ACC112 (cell line): ENCODE results near the gene VCX.
"Not testable (repeated sequence)": the region's sequence is repeated elsewhere in the genome, so short reads cannot be mapped to it uniquely, and the experiment has no call there.

ENCODE experiments used
- H2AFZ ChIP-seq: fragments of 200-600 bp; sonication (generic); one replicate; pipeline ENCODE4 v1.6.0; 2017; ENCODE audit warnings: antibody characterized with exemption, low read length; ENCODE audit not compliant: unreplicated experiment
- H3K27ac ChIP-seq: fragments of 200-600 bp; sonication (generic); 2 replicates; pipeline ENCODE4 v1.5.1; 2014; ENCODE audit warnings: low read depth, mild to moderate bottlenecking, antibody characterized with exemption, low read length, moderate library complexity
- H3K27me3 ChIP-seq: fragments of 200-600 bp; sonication (generic); 2 replicates; pipeline ENCODE4 v1.6.1; 2014; ENCODE audit warnings: mild to moderate bottlenecking, antibody characterized with exemption, low read length, moderate library complexity, mixed read lengths; ENCODE audit not compliant: insufficient read depth
- H3K36me3 ChIP-seq: fragments of 200-600 bp; sonication (generic); 2 replicates; pipeline ENCODE4 v1.6.1; 2016; ENCODE audit warnings: mild to moderate bottlenecking, antibody characterized with exemption, low read length, moderate library complexity, mixed read lengths; ENCODE audit not compliant: insufficient read depth
- H3K4me1 ChIP-seq: fragments of 200-600 bp; sonication (generic); one replicate; pipeline ENCODE4 v1.6.1; 2016; ENCODE audit warnings: low read length, mixed read lengths; ENCODE audit not compliant: insufficient read depth, unreplicated experiment, control insufficient read depth
- H3K4me3 ChIP-seq: fragments of 200-600 bp; sonication (generic); 2 replicates; pipeline ENCODE4 v1.5.1; 2014; ENCODE audit warnings: mild to moderate bottlenecking, low read depth, low read length
- H3K79me2 ChIP-seq: fragments of 200-600 bp; sonication (generic); one replicate; pipeline ENCODE4 v1.6.0; 2016; ENCODE audit warnings: low read length; ENCODE audit not compliant: control insufficient read depth, unreplicated experiment, insufficient read depth

The VCX gene

DNA sequence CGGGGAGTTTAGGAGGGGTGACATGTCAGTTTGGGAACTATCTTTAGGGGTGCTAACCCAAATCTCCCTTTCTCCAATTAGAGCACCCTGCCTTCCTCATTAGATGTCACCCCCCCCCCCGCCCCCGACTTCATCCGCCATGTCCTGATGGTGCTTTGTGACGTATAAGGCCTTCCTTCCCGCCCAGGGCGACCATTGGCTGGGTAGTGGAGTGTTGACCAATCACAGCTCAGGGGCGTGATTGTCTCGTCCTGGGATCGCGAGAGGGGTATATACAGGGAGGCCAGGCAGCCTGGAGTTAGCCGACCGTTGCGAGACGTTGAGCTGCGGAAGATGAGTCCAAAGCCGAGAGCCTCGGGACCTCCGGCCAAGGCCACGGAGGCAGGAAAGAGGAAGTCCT, at the start of gene VCX:
Gene VCX (plus strand): TSS at position 301 of the 400 bp plus-strand sequence. CDS start 33 bp downstream, at position 334.
- H3K36me3 ChIP-seq, H3K27me3 ChIP-seq, H3K79me2 ChIP-seq, H3K4me1 ChIP-seq, H3K27ac ChIP-seq, H2AFZ ChIP-seq, H3K4me3 ChIP-seq: not testable (repeated sequence)

DNA sequence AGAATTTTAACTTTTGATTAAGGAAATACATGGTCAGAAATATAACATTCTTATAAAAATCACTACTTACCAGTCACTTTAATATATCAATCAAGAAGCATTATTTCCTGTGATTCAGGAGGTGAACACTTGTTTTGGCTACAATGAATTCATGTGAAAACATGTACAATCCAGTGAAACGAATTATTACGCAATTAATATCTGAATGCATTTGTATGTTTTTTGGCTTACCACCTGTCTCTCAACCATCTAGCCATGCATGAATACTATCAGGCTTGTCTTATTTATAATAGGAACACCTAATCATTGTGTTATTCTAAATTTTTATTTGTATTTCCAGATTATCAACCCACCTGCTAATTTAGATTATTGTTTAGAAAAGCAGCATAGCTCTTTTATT, 44.6 kb upstream of the VCX start:
- no peak overlapping the region for H3K4me3 ChIP-seq
- no peak overlapping the region for H3K27ac ChIP-seq
- H3K36me3 ChIP-seq: no peaks in the 10 kb centered on the region
- H3K4me1 ChIP-seq: no peaks in the 10 kb centered on the region
- no peak overlapping the region for H2AFZ ChIP-seq
- no peaks in the 10 kb centered on the region for H3K27me3 ChIP-seq
- no peaks in the 10 kb centered on the region for H3K79me2 ChIP-seq

DNA sequence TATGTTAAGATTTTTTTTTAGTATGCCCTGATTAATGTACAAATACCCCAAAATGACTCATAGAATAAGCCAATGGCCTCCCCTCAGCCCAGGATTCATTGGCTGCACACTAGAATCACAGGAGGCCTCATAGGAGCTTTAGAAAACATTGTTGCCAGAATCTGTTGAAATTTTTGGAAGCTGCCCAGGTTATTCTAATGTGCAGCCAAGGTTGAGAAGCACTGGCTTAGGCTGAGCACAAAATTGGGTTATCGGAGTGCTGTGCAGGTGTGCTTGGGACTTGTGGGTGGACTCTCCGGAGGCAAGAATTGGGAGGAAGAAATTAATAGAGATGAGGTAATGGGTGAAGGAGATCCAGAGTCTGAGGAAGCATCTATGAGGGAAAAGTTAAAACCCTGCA, 41.3 kb upstream of the VCX start:
- Histone ChIP-seq H3K4me1 (no peaks in the 10 kb centered on the region), H2AFZ (no peak overlapping the region), H3K27ac (no peak overlapping the region), H3K27me3 (no peaks in the 10 kb centered on the region), H3K36me3 (no peaks in the 10 kb centered on the region), H3K4me3 (no peak overlapping the region), H3K79me2 (no peaks in the 10 kb centered on the region)

DNA sequence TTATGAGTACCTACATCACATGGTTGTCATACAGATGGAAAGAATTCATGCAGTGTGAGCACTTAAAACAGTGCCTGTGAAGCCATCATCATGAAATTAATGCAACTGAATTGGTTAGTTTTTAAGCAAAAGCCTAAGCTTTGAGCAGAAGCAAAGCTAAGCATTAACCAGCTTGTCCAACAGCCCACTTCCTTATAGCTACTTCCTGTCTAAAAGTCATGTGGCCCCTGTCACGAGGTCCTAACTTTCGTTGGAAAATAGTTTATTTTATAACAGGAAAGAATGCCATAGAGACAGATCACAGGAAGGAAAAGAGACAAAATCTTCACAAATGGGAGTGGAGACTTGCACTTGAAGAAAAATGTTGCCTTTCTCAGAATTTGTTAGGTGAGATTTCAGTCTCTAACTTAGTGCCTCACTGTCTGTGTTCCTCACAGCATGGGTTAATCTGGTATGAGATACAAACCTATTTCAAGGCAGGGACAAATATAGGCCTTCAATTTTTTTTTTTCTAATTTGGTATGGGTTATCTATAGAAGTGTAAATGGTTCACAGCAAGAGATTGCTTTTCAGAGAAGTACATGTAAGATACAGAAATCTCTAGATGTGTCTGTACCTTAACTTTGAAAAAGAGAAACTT, 27.7 kb upstream of the VCX start:
- Histone ChIP-seq H3K79me2 (no peaks in the 10 kb centered on the region), H3K4me3 (no peak overlapping the region), H3K27me3 (no peaks in the 10 kb centered on the region), H3K36me3 (no peaks in the 10 kb centered on the region), H2AFZ (no peak overlapping the region), H3K27ac (no peak overlapping the region), H3K4me1 (no peaks in the 10 kb centered on the region)

DNA sequence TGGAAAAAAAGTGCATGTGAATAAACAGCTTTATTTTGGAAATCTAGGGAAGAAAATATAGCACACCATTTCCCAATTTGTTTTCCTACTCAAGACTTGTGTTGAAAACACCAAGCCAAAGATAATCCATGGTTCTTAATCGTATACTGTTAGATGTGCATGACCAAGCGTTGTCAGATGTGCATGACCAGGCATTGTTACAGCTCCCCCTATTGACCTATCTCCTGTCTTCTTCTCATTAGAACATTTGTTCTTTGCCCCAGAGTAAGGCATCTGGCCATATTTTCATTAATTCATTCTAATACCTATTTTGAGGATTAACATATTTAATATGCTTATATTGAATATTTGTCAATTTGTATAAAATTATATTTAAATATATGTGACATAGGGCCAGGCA, 14.4 kb upstream of the VCX start:
- H3K36me3 ChIP-seq: no peaks in the 10 kb centered on the region
- H3K27ac ChIP-seq: no peak overlapping the region
- no peaks in the 10 kb centered on the region for H3K79me2 ChIP-seq
- H3K27me3 ChIP-seq: no peaks in the 10 kb centered on the region
- H2AFZ ChIP-seq: no peak overlapping the region
- H3K4me1 ChIP-seq: no peaks in the 10 kb centered on the region
- no peak overlapping the region for H3K4me3 ChIP-seq

DNA sequence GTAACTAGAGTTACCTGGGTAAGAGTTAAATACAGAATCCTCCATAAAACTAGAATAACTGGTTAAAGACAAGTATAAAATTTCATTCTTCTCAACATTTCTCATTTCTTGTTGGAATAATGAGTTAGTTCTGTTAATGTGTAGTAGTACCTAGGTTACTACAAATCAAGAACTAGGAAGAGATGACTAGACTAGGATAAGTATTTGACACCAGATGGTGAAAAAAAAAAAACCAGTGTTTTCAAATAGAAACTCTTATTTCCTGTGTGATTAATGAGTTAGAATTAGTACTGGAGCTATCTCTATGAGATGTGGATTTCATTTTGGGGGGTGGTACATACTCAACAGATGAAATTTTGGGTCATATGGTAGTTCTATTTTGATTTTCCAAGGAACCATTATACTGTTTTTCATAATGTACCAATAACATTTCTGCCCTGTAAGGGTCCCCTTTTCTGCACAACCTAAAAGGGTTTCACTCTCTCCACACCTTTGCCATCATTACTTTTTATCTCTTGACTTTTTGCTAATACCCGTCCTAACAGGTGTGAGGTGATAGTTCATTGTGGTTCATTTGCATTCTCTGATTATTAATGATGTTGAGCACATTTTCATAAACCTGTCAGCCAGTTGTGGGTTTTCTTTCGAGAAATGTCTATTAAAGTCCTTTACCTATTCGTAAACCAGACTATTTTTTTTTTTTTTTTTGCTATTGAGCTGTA, 1.7 kb upstream of the VCX start:
- no peaks in the 10 kb centered on the region for H3K36me3 ChIP-seq
- H3K4me3 ChIP-seq: no peak overlapping the region
- H2AFZ ChIP-seq: no peak overlapping the region
- H3K4me1 ChIP-seq: no peaks in the 10 kb centered on the region
- H3K27ac ChIP-seq: no peak overlapping the region
- no peaks in the 10 kb centered on the region for H3K79me2 ChIP-seq
- H3K27me3 ChIP-seq: no peaks in the 10 kb centered on the region

DNA sequence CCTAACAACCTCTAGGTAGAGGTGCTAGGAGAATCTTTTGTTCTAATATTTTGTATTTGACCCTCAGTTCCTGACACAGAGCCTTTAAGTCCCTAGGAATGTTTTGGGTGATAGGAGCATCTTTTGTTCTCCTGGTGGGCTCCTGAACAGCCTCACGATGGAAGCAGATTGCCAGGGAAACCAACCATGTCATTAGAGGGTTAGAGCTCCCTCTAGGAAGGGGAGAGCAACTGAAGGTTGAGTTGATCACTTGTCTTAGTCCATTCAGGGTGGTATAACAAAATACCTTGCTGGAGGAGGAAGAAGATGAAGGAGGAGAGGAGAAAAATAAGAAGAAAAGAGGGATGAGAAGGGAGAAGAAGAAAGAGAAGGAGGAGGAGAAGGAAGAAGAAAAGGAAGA, 9.2 kb downstream of the VCX start:
- Histone ChIP-seq H3K79me2 (no peaks in the 10 kb centered on the region), H3K4me1 (no peaks in the 10 kb centered on the region), H3K36me3 (no peaks in the 10 kb centered on the region), H3K27me3 (no peaks in the 10 kb centered on the region), H3K4me3 (no peak overlapping the region), H3K27ac (no peak overlapping the region), H2AFZ (no peak overlapping the region)

DNA sequence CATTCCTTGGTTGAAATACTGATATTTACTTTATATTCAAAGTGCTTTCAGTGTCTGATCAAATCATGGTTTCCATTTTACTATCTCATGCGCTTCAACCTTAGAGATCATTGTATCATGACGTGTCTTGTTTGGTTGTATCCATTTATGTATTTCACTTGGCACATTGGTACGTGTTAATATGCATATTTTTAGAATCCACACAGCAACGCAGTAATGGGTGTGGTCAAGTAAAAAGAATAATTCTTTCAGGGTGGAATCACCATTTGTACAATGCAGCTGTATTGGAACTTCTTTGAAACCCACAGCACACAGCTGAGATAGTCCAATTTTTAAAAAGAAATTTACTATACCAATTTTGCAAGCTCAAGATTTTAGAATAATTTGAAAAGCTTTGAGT, 29.1 kb downstream of the VCX start:
- no peaks in the 10 kb centered on the region for H3K79me2 ChIP-seq
- H2AFZ ChIP-seq: no peak overlapping the region
- no peaks in the 10 kb centered on the region for H3K36me3 ChIP-seq
- no peak overlapping the region for H3K4me3 ChIP-seq
- no peak overlapping the region for H3K27ac ChIP-seq
- no peaks in the 10 kb centered on the region for H3K27me3 ChIP-seq
- H3K4me1 ChIP-seq: no peaks in the 10 kb centered on the region

DNA sequence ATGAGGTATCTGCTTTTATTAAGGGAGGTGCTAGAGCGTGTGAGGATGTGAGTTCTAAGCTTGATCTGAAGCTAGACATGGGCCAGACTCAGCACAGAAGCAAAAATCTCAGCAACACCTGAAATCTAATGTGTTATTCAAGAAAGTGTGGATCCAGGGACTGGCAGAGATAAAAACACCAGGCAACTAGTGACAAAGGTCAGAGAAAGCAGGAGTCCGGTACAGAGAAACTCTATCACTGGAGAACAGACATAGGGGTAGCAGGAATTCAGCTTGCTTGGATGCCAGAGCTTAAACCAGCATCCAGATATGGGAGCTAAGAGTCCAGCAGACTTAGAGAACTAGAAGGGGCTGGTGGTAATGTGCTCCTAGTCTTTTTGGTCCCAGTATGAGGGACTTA, 34.0 kb downstream of the VCX start:
- H3K36me3 ChIP-seq: no peaks in the 10 kb centered on the region
- no peak overlapping the region for H3K4me3 ChIP-seq
- H3K27me3 ChIP-seq: no peaks in the 10 kb centered on the region
- no peaks in the 10 kb centered on the region for H3K79me2 ChIP-seq
- H3K4me1 ChIP-seq: no peaks in the 10 kb centered on the region
- no peak overlapping the region for H2AFZ ChIP-seq
- H3K27ac ChIP-seq: no peak overlapping the region

DNA sequence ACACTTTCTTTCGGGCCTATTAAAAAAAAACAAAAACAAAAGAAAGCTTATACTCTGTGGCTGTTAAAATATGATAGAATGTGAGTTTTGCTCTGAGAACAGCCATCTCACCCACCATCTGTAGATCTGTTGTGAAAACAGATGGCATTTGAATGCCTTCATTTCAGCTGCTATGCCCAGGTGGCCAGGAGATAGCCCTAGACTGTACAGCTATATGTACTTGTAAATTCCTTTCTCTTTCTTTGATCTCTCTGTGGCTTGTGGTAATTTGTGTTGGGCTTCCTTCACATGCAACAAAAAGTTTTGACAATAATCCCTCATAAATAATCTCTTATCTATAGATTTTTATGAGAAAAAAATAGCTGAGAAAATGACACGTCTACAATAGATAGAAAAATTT, 46.2 kb downstream of the VCX start:
- no peak overlapping the region for H3K4me3 ChIP-seq
- H3K27me3 ChIP-seq: no peaks in the 10 kb centered on the region
- H2AFZ ChIP-seq: no peak overlapping the region
- no peak overlapping the region for H3K27ac ChIP-seq
- no peaks in the 10 kb centered on the region for H3K36me3 ChIP-seq
- peaks cover 9% of the 10 kb centered on the region for H3K4me1 ChIP-seq
- no peaks in the 10 kb centered on the region for H3K79me2 ChIP-seq

DNA sequence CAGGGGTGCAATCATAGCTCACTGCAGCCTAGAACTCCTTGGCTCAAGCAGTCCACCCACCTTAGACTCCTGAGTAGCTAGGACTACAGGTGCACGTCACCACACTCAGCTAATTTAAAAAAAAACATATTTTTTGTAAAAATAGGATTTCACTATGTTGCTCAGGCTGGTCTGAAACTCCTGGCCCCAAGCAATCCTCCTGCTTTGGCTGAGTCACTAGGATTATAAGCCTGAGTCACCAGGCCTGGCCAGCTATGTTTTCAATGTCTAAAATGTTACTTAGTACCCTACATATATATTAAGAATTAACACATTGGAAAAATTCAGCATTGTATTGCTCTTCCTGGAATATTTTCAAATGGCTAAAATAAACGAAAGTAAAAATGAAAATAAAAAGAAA, 46.7 kb downstream of the VCX start:
- H3K4me1 ChIP-seq: peaks cover 9% of the 10 kb centered on the region
- no peaks in the 10 kb centered on the region for H3K36me3 ChIP-seq
- no peak overlapping the region for H3K4me3 ChIP-seq
- no peaks in the 10 kb centered on the region for H3K27me3 ChIP-seq
- no peak overlapping the region for H3K27ac ChIP-seq
- H2AFZ ChIP-seq: no peak overlapping the region
- H3K79me2 ChIP-seq: no peaks in the 10 kb centered on the region
